HG02588 (cell line): Measurements from ENCODE around the gene PCDH1.

ENCODE experiments used
- ATAC-seq: cut with Tn5 transposase; IDR thresholded peaks from one replicate; pipeline ENCODE4 v1.9.1; 2021; ENCODE audit warnings: mild to moderate bottlenecking, moderate library complexity; ENCODE audit not compliant: unreplicated experiment

Gene PCDH1

DNA sequence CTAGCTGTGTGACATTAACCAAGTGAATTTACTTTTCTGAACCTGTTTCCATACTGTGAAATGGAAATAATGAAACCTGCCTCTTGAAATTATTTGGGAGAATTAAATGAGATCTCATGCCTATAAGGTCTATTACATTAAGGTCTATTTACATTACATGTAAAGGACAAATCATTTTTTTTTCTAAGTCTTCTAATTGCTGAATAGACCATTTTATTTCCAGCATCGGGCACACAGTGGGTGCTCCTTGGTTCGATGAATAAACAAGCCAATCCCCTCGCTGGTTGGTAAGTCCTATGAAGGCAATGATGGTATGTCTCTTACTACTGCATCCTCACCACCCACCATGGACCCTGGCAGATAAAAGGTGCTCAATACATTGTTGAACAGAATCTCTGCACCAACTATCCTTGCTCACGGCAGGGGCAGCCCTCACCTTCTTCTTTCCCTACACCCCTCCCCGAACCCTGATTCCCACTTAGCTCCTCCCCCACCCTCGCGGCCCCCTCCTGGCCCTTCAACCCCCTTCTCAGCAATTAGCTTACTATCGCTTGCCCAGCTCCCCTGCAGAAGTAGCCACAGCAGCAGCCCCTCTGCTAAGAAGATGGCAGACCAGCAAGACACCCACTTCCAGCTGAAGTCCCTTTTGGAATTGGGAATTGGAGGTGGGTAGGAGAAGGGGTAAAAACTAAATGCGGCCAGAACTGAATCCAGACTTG, 3.0 kb downstream of the PCDH1 start:
- ATAC-seq = no peak

DNA sequence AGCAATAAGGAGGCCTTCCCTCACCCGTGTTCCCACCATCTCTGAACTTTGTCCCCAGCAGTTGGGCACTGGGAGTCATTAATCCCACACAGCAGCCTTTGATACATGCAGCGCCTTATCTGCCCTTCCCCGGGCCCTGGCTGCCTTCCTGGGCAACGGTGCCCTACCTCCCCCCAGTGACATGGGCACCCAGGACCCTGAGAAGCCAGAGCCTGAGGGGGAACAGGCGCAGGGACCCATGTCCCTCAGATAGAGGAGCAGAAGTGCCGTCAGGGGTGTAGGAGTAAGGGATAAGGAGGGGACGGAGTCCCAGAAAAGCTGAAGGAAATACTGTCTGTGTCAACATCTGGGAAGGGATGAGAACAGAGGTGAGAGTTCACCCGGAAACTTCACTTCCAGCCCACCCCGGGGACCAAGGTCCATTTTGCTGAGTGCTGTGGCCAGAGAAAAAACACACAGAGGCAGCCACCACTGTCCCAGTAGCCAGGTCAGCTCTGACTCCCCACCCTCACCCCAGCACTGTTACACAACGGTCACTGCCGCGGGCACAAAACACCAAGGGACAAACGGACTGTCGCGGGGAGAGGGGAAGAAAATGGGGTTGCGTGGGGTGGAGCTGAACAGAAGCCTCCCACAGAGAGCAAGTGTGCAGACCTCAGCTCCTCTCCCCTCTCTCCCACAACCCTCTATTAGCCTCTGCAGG, 3.8 kb downstream of the PCDH1 start:
- no peak for ATAC-seq

DNA sequence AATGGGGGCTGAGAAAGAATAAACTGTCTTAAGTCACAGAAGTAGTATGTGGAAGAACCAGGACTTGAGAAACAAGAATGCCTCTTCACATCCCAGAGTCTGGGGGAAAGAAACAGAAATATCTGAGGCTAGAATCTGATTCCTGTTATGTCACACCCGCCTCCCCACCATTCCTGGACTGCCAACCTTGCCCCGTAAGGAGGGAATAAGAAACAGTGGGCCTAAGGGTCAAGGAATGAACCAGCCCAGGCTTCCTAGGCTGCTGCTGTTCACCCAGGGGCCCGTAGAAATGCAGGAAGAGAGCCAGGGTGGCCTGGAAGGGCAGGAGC, 4.3 kb downstream of the PCDH1 start:
- ATAC-seq = no peak

DNA sequence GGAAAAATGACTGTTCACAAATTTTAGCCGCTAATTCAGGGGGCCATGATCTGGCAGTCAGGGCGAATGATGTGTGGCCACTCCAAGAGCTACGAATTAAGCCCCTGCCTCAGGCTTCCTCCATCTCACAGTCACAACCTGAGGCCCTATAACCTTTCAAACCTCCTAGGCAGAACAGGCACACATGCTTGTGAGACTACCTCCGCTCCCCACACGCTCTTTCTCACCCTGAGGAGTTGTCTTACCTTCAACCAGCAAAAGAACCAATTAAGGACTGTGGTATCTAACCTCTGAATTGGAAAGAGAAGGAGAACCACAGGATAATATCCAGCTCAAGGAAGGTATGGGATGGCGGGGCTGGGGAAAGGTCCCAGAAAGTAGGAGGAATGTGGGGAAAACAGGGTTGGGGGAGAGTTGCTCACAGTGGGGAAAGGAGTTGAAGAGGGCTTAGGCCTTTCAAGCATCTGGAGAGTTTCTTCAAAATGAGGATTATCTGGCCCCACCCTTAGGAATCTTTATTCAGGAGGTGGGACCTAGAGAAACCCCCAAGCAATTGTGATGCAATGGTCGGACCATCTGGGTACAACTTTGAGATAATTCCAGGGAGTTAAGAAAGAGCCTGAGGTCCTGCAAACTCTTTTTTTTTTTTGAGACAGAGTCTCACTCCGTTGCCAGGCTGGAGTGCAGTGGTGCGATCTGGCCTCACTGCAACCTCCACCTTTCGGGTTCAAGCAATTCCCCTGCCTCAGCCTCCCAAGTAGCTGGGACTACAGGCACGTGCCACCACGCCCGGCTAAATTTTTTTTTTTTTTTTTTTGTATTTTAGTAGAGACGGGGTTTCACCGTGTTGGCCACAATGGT, 5.5 kb downstream of the PCDH1 start:
- no peak for ATAC-seq

DNA sequence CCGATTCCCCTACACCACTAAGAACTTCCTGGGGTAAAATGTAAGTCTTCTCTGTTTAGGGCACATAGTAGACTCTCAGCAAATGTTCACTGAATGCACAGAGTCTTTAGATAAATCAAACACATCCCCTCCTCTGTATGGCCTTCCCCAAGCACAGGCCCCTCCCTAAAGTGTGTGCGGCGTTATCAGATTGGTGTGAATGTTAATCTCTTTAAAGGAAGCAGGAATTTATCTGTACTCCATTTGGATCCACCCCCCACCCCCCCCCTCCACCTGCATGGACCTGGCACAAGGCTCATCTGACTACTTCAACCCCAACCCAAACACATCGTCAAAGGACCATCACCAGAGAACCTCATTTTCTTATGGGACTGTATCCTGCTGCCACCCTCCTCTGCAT, 6.3 kb downstream of the PCDH1 start:
- no peak for ATAC-seq

DNA sequence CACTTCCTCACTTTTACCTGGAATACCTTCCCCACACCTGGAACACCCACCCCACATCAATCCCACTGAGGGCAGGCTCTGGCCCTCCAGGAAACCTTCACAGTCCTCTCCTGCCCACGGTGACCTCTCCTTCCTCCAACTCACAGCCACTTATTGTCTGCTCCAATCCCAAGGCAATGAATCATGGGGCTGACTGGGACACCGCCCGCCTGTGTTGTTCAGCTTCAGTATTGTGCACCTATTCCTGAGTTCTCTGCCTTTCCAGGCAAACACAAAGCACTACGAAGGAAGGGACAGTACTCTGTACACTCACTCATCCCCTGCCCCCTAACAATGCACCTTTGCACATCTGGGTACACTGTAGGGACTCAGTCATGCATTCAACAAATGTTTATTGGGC, 7.3 kb downstream of the PCDH1 start:
- no peak for ATAC-seq

DNA sequence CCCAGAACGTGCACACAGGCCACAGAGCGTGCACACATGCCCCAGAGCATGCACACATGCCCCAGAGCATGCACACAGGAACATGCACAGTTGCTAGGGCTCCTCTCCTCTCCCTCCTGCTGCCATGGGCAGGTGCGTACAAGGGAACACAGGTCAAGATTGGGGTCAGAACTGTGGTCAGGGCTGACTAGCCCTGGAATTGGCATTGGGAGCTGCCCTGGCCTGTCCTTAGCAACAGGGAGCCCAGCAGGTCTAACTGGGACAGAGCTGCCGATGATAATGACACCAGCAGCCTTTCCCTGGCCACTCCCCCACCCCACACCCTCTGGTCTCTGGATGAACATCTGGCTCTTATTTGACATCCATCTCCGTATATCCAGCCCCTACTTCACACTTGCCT, 8.0 kb downstream of the PCDH1 start:
- ATAC-seq = no peak

DNA sequence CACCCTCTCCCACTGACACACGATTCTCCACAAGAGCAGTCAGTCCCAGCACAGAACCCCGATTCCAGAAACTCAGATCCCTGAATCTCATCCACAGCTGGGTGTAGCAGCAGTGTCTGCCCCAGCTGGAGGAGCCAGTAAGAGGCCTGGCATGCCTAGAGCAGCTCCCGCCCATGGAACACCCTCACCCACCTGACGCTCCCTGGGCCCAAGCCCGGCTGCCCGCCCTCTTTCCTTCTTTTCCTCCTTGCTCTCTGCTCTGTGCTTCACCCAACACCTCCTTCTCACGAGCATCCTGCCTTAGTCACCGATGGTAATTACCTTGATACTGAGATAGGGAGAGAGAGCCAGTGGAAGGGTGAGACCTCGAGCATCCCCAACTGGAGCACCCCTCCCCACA, 8.7 kb downstream of the PCDH1 start:
- ATAC-seq = no peak

DNA sequence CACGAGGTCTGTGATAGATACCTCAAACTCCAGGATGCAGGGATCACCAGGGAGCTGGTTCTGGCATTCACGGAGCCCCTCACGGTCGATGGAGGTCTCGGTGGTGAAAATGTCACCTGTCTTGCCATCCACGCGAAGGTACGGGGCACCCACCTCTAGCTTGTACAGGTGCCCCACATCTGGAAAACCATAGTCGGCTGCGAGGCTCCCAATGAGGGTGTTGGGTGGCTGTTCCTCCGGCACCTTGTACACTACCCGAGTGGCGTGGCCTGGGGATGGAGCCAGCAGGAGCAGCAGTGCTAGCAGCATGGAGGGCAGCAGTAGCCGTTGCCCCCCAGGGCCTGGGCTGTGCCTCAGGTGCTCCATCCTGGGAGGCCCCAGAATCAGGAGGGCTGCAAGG, 9.2 kb downstream of the PCDH1 start:
- no peak for ATAC-seq

DNA sequence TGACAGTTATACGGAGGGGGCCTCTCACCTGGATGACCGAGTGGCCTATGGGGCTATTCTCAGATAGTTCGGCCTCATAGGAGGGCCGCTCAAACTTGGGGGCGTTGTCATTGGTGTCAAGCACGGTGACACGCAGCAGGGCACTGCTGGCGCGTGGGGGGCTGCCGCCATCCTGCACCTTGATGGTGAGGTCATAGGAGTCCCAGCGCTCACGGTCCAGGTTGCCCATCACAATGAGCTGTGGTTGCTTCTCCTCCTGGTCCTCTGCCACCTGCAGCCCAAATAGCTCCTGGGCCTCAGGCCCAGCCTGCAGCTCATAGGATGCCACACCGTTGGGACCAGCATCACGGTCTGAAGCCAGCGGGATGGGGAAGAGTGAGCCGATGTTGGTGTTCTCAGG, 9.7 kb downstream of the PCDH1 start:
- ATAC-seq = no peak

DNA sequence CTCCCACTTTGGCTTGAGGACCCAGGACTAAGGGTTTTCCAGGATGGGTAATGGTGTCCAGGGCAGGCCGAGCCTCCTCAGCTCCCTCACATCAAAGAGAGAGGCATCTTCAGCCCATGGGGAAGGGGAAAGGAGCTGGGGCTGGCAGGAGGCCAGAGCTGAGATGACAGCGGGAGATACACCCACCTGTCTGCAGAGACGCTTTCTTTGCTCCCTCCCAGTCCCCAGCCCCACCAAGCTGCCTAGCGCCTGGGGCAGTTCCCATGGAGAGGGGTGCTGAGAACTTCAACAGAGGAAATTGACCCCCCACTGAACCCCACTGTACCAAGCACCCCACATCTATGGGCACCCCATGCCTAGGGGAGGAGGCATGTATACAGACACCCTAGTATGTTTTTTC, 10.6 kb downstream of the PCDH1 start:
- ATAC-seq = no peak

DNA sequence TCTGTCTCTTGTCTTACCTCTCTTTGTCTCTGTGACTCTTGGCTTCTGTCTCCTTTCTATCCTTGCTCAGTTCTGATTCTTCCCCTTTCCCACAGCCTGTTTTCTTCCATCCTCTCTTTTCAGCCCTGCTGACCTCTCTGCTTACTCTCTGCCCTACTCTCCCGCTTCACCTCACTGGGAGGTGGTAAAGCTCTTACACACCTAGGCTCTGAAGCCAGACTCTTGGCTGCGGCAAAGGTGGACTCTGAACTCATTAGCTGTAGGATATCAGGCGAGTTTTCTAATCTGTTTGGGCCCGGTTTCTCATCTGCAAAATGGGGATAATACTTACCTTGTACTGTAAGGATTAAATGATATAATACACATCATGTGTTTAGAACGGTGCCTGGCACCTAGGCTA, 11.1 kb downstream of the PCDH1 start:
- ATAC-seq = no peak

DNA sequence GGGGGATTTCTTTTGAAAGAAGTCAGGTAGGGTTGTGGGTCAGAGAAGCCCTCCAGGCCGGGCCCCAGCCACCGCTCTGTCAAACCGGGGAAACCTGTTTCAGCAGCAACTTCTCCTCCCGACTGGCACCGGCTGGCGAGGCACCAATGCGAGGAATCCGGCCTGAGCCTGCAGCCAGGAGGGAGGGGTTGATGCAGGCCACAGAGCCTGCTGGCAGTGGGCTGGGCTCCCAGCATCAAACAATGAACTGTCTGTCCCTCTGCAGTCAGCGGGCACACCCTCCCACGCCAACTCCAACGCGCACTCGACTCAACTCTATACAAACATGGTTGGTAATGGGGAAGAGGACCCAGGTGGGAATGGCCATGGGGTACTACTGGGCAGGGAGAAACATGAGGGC, 12.1 kb downstream of the PCDH1 start:
- no peak for ATAC-seq

DNA sequence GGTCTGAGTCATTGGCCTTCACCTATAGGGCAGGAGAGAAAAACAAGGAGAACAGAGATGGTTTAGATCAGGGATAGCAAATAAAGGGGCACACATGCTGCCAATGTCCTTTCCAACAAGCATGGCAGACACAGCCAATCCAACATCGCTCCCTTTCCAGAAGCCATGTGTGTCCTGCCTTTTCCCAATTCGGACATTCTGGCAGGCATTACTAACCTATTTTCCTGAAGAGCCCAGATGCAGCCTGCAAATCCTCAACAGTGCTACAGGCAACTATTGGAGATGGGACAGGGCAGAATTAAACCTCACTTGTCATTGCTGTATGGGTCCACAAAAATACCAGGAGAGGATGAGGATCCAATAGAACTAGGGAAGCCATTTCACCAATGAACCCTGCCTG, 12.8 kb downstream of the PCDH1 start:
- no peak for ATAC-seq

DNA sequence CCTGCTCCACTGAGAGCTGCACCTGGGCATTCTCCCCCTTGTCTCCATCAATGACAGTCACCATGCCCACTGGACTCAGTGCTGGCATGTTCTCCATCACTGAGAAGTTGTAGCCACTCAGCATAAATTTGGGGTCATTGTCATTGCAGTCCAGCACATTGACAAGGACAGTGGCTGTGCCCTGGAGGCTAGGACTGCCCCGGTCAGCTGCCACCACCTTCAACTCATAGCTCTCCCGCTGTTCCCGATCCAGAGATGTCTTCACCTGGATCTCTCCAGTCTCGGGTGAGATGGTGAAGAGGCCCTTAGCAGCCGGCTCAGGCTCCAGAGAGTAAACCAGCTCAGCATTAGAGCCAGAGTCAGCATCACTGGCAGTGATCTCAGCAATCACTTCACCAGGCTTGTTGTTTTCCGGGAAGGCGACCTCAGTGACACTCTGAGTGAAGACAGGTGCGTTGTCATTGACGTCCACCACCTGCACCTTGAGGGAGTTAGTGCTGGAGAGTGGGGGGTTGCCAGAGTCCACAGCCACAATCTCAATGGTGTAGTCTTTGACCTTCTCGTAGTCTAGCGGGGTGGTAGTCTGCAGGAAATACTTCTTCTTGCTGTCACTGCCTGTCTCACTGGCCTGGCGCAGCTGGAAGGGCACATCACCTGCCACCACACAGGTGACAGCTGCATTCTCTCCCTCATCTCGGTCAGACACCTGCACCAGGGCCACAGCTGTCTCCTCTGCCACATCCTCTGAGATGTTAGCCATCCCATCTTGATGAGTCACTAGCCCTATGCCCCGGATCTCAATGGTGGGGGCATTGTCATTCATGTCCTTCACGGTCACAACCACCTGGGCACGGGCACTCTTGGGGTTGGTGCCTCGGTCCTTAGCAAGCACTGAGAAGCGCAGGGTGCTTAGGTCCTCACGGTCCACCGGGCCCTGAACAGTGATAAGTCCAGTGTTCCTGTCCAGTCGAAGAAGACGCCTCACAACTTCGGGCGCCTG, 13.5 kb downstream of the PCDH1 start:
- no peak for ATAC-seq

DNA sequence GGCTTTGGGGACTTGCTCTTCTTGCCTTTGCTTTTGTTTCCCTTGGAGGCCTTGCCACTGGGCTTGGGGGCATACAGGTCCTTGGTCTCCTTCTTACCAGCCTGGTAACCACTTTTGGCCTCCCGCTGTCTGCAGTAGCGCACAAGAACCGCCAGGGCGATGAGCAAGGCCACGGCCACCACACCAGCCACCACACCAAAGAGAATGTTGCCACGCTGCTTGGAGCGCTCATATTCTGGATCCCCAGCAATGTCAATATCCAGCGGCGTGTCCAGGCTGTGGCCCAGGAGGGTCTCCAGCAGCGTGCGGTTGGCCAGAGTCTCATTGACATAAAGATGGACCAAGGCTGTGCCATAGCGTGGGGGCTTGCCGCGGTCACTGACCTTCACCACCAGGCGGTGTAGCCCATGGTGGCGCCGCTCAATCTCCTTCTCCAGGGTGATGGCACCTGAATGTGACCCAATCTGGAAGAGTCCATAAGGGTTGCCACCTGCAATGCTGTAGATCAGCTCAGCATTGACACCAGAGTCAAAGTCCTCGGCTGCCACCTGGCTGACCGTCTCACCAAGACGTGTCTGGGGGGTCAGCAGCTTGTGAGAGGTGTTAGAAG, 14.5 kb downstream of the PCDH1 start:
- ATAC-seq = no peak

DNA sequence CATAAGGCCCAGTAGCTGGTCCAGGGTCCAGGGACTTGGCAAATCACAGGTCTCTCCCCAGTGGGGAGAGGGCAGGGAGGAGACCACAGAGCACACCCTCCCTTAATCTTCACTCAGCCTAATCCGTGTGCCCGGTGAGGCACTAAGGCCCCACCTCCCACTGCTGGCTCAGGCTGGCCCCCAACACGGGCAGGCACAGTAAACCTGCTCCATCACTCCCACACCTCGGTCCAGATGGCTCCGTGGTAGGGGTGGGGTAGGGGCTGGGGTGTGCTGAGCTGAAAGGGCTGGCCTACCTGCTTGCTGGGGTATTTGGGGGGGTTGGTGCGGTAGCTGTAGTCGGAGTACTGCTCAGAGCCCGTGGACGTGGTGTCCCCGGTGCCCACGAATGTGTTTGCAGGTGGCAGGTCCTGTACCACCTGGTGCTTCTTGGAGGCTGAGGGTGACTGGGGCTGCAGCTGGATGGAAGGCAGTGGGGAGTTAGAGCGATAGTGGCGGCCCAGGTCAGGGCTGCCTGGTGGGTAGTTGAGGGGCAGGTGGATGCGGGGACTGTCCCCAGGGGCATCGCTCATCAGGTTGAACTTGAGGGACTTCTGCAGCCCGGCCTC, 15.2 kb downstream of the PCDH1 start:
- no peak for ATAC-seq

DNA sequence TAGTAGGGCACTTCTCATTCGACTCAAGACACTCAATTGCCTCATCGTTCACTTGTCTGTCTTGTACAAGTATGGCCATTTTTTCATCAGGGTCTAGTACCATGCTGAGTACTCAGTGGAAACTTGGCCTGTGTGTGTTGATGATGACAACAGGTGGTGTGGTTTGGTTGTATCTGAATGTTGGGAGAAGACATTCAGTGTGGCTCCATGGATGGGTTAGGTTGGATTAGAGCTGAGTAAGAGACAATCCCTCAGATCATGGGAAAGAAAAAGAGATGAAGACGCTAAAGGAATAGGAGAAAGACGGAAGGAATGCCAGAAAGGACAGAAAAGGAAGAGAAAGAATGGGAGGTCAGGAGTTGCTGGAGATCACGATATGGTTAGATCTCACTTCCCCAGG, 17.0 kb downstream of the PCDH1 start:
- ATAC-seq = no peak

DNA sequence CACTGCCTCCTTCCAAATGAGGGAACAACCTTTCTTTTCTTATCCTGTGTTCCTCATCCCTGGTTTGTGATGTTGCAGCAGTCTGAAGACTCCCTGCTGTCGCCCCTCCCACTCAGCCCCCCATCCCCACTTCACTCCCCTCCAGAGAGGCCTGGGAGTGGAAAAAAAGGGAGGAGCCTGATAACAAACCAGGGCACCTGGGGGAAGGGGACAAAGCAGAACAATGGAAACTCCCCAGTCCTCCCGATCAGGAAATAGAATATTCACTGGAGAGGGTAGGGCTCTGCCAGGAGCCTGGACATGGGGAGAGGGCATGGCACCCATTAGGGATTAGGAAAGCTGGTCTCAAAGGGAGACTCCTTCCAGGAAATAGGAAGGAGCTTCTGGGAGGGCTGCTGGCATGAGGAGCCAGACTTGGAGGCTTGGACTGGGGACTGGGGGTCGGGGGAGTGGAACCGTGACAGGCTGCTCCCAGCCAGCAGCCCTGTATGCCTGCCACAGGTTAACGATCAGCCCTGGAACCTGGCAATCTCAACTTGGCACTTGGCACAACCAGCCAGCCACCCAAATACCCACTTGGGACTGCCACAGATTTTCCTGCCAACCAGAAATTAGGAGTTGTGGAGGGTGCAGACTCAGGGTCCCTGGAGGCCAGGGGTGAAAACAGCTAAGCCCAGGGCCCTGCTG, 20.0 kb downstream of the PCDH1 start:
- no peak for ATAC-seq
